PFSK-1 (cell line): ENCODE data around the gene KRT8.

Experiments used
- FOXP2 ChIP-seq: optimal IDR thresholded peaks from 2 replicates; pipeline ENCODE3; 2011; ENCODE audit warnings: borderline replicate concordance, control low read depth, inconsistent platforms; ENCODE audit not compliant: insufficient read depth; ENCODE audit errors: extremely low read length, extremely low read depth
- POLR2AphosphoS5 ChIP-seq: IDR thresholded peaks from 2 replicates; pipeline ENCODE4 v1.6.1; 2012; ENCODE audit warnings: low read depth, mild to moderate bottlenecking, control low read depth, low read length, moderate library complexity
- REST ChIP-seq, 2 experiments: IDR thresholded peaks; 2 replicates each; pipeline versions ENCODE4 v1.6.1 to v1.8.0; 2011 to 2012; ENCODE audit warnings: low read depth in 2 of 2, low read length in 2 of 2, control low read depth in 1 of 2, inconsistent platforms in 1 of 2, mild to moderate bottlenecking in 1 of 2, moderate library complexity in 1 of 2; ENCODE audit not compliant: insufficient read depth in 1 of 2
- SIN3A ChIP-seq: IDR thresholded peaks from 2 replicates; pipeline ENCODE4 v1.6.1; 2012; ENCODE audit warnings: mild to moderate bottlenecking, low read length, moderate library complexity, borderline replicate concordance; ENCODE audit not compliant: insufficient read depth
- TAF1 ChIP-seq: IDR thresholded peaks from 2 replicates; pipeline ENCODE4 v1.6.1; 2012; ENCODE audit warnings: low read length, control low read depth, borderline replicate concordance; ENCODE audit not compliant: insufficient read depth

KRT8 gene

GRCh38 chr12:52860102-52860823 lies 44.6 kb downstream of the KRT8 start:
- no peak for TF ChIP-seq TAF1
- TF ChIP-seq FOXP2 = no peak
- no peak for TF ChIP-seq SIN3A
- TF ChIP-seq POLR2AphosphoS5 = no peak
- no peak for TF ChIP-seq REST (IDR thresholded peaks at IDR 0.05; ENCODE audit: insufficient read depth in 1 of 2, low read depth in 2 of 2, low read length in 2 of 2)

- TF ChIP-seq REST (IDR thresholded peaks at IDR 0.05; ENCODE audit: insufficient read depth in 1 of 2, low read depth in 2 of 2, low read length in 2 of 2) (no peak), SIN3A (no peak), POLR2AphosphoS5 (no peak), TAF1 (no peak), FOXP2 (no peak)
Observed at GRCh38 chr12:52857500-52857899, 47.4 kb downstream of the KRT8 start.

- TF ChIP-seq TAF1 (no peak), SIN3A (no peak), POLR2AphosphoS5 (no peak), FOXP2 (no peak), REST (IDR thresholded peaks at IDR 0.05; ENCODE audit: insufficient read depth in 1 of 2, low read depth in 2 of 2, low read length in 2 of 2) (no peak)
Observed at GRCh38 chr12:52856787-52857186, 48.1 kb downstream of the KRT8 start.

GRCh38 chr12:52851787-52852186 lies 53.1 kb downstream of the KRT8 start:
- TF ChIP-seq REST (IDR thresholded peaks at IDR 0.05; ENCODE audit: insufficient read depth in 1 of 2, low read depth in 2 of 2, low read length in 2 of 2) (no peak), TAF1 (no peak), POLR2AphosphoS5 (no peak), SIN3A (no peak), FOXP2 (no peak)
